Placental pericyte (primary cell): ENCODE measurements around the gene PARP8. TPM values are rescaled to one million over a fixed set of nuclear protein-coding genes. Genes with fewer than 3 reads are reported as not detected.

Experiments
- total RNA-seq: library from RNA; depleted of rRNA; stranded (reverse); fragments of >200 nt; gene quantifications from 2 replicates; pipeline ENCODE4 v1.2.3, GENCODE V29; 2012

Gene PARP8
- total RNA-seq = 13.9 and 16.9 TPM in 2 replicates

DNA sequence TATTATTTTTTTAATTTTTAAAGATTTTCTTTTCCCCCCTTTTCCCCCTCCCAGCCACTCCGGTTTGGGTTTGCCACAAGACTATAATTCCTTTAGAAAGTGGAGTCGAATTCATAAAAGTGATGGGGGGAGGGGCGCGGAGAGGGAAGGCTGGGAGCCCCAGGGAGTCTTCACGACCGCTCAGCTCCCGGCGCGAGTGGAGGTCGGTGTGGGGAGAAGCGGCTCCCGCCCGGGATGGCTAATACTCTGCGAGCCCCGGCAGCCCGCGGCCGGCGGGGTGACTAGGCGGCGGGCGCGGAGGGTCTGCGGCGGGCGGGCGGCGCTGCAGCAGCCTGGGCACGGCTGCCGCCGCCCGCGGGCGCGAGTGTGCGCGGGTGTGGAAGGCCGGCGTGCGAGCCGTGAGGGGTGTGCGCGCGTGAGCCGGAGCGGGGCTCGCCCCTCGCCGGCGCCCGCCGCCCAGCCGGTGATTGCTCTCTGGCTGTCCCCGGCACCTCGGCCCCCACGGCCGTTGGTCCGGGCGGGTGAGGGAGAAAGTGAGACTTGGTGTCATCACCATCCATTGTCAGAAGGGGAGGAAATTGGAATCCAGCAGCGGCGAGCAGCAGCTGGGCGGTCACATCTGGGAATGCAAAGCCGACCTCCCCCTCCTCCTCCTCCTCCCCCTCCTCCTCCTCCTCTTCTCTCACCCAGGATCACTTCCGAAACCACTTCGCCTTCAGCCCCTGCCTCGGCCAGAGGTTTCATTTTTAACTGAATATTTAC, at the start of gene PARP8:
Gene PARP8, plus strand, starts transcription at position 377 of the 762 bp plus-strand sequence. CDS start 459 bp downstream, outside the sequence.

Other genes starting within 250 kb of the PARP8 start
- 0.57 TPM in 1 of 2 replicates, not detected in the other for gene EMB, start 225.3 kb upstream of the PARP8 start, total RNA-seq